GM10847 (cell line): ENCODE measurements around the gene BTG1.

Experiments used
- POLR2A ChIP-seq: IDR thresholded peaks from 2 replicates; pipeline ENCODE4 v1.6.1; 2011; ENCODE audit not compliant: insufficient read length; ENCODE audit errors: extremely low read depth

BTG1 gene, protein sequence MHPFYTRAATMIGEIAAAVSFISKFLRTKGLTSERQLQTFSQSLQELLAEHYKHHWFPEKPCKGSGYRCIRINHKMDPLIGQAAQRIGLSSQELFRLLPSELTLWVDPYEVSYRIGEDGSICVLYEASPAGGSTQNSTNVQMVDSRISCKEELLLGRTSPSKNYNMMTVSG

DNA sequence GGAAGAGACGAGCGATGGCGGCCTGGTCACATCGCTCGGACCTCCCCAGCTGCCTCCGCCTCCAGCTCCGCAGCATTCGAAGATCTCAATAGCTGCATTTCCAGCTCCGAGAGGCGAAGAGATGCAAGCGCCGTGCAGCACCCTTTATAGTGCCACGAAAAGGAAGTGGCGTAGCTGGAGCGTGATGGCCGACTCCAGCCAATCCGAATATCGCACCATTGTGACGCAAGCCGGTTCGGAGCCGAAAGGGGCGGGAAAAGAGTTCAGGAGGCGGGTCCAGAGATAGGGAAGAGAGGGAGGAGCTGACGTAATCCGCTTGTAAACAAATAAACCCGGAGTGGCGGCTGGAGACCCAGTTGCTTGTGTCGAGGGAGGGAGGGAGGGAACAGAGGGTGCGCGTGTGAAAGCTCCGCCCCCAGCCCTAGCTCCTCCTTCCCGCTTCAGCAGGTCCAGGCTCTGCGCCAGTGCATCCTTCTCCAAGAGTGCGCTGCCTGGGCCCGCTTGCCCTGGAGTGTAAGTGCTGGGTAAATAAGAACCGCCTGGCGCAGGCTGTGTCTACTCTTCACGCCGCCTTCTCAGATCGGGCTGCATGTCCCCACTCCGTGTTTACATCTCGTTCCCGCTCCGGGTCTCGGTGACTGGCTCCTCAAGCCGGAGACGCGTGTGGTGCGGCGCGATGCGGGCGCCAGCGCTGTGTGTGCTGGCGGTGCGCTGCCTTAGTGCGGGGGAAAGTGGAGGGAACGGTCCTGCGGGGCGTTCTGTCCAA is at the start of gene BTG1:
Gene BTG1, minus strand, starts transcription at position 116 of the 766 bp plus-strand sequence. CDS start 311 bp downstream, outside the sequence.
- TF ChIP-seq POLR2A, result peak; percentile 99

DNA sequence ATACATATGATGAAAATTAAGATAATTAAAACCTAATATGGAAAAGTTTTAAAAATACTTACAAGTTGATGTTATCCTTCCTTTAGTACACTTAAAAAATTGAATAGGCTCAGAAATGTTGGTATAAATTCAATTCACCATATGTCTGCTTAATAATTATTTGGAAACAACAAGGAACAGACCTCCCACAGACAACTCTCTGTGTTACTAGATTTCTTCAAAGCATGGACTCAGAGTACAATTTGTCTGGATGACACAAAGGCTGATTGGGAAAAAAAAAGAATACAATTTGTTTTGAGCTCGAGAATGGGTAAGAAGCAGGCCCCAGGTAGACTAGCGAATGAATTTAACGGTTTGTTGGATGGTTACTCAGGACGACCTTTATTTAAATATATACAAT is 48.9 kb upstream of the BTG1 start:
- no peak for TF ChIP-seq POLR2A

DNA sequence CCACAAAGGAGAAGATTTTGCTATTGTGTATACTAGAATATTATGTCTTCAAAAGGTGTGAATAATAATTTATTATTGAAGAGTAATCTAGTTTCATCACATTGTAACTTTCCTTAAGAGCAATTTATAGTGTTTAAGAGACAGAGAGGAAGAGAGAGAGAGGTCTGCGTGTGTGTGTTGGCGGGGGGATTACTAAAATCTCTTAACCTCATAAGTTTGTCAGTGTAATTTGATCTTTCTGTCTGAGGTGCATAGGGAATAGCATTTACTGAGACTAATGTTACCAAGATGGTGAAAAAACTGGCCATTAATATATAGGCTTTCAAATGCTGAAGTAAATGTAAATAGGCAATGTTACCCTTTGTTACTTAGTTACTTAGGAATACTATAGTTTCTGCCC is 48.2 kb upstream of the BTG1 start:
- no peak for TF ChIP-seq POLR2A

DNA sequence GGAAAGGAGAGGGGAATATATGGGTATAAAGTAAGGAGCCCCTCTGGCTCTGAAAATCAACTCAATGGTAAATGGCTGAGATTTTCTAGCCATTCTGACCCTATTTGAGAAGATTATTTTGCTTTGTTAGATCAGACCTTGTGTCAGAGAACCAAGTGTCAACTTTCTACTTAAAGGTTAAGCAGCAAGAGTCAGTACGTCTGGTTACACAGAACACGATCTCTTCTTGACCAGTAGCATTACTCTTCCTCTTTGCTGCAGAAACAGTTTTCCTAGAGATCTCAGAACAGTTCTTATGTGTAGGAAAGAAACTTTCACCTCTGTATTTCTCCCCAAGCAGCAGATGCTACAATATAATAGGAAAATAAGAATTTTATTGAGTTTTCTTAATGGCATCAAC is 47.4 kb upstream of the BTG1 start:
- TF ChIP-seq POLR2A, result no peak

DNA sequence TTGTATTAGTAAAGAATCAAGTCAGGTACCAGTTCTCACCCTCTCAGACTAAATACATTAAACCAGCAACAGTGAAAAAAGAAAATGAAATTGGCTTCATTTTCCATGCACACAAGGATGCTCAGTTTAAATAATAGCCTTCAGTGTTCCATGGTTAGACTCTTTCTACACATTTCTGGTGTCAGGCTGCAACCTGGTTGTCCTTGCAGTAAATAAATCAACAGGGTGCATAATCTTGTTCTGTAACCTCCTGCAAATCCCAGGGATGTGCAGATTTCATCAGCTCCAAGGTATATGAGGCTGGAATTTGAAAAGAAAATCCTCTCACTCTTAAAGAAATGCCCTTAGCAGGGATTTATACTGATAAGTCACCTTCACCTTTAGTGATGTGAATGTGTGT is 46.7 kb upstream of the BTG1 start:
- TF ChIP-seq POLR2A, result no peak

DNA sequence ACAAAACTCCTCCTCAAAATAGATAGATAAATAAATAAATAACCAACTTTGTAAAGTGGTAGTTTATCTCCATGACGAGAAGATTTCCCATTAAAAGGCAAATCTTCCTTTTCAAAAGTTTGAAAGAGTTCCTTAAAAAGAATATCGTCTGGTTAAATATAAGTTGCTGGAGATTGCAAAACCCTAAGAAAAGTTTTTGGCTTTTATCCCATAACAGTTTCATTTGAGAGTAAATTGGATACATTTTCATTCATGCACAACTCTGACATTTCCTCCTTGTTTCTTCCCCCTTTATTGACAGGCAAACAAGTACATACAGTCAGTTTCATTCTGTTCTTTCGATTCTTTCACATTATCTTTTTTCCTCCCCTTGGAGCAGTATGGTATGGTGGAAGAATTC is 45.4 kb upstream of the BTG1 start:
- no peak for TF ChIP-seq POLR2A

DNA sequence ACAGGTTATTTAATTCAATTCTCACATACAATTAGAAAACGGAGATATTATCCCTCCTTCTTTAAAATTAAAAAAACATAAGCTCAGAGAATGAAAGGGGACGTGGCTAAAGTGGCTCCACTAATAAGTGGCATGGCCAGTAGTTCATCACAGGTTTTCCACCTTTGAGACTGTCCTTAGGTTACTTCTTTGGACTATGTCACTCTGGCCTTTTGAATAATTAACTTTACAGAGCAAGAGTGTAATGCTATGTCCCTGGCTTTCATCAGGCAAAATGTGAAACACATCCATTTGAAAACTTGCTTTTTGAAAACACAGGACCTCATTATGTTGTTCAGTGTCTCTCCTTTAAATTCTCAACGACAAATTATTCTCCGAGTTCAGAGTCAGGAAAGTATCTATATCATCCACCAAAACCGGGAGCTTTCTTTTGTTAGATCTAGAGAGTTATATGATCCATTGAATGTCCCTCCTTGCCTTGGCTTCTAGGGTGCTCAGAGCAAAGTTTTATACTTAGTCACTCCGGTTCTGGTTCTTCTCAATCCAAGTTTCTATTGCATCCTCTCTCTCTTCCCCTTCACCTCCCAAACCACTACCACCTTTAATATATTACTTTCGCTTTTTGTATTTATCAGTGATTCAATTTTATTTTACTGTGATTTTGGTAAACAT is 43.0 kb upstream of the BTG1 start:
- no peak for TF ChIP-seq POLR2A

DNA sequence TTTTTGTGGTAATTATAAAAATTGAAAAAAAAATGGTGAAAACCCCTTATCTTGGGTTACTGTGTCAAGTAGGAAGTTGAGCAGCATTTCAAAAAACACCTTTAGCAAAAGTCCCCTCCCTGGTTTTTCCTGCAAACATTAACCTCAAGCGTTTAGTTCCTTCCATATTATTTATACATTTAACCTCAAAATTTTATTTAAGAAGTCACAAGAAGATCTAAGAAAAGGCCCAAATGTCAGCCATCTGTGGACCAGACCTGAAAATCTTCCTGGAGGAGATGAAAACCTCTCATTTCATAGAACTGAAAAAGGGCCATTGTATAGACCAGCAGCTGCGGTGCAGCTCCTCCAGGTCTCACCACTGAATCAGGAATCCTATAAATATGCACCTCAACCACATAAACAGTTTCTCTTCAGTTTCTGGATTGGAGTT is 40.4 kb upstream of the BTG1 start:
- no peak for TF ChIP-seq POLR2A

DNA sequence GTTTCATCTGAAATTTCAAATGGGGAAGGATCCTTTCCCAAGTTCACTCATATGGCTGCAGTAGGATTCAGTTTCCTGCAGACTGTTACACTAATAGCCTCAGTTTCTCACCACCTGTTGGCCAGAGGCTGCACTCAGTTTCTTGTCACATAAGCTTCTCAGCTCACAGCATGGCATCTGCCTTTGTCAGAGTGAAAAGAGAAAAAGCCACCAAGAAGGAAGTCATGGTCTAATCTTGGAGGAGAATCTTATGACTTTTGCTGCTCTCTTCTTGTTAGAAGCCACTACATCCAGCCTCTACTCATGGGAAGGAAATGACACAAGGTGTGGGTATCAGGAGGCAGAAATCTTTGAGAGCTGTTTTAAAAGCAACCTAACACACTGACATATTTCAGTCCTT is 39.4 kb upstream of the BTG1 start:
- no peak for TF ChIP-seq POLR2A

DNA sequence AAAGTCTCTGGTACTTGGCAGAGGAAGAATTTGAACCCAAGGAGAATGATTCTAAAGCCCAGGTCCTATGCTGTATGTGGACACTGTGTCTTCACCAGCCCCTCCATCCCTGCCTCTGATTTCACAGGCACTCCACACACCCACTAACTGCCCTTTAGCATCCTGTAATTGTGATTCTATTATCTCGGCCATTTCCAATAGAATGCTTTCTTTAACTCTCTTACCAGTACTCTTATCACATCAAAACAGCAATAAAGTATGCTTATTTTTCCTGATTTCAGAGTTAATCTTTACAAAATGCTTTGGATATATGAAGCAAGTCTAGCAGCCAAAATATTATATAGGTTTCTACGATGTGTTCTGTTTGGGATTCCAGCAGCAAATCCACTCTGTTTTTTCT is 37.9 kb upstream of the BTG1 start:
- TF ChIP-seq POLR2A, result no peak

DNA sequence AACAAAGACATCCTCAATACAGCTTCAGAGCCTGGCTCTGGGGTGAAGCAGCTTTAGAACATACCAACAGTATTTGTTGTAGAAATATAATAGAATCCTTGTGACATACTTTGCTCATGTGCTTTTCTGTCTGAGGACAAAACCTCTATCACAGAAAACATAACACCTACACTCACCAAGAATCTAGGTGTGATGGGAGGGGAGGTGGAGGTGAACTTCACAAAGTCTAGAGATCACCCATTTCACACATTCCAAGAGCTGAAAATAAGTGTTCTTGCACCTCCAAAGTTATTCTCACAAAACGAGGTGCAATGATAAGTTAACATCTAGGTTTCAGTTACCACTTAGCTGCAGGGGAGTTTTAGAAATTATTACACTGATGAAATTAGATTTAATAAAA is 32.7 kb upstream of the BTG1 start:
- no peak for TF ChIP-seq POLR2A

DNA sequence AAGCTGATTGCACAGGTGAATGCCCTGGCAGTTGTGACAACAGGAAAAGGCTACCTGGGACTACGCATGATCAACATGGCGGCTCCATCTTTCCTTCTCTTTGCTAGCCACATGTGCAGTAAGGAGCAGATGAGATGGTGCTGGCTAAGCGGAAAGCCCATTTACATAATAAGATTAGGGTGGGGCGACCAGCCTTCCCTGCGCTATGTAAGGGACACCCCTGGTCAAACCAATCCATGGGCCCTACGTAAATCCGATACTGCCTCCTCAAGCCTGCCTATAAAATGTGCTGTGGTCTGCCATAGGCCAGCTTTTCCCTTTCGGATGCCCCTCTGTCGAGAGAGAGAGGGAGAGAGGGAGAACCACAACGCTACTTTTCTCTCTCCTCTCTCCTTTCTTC is 31.0 kb upstream of the BTG1 start:
- TF ChIP-seq POLR2A, result no peak

DNA sequence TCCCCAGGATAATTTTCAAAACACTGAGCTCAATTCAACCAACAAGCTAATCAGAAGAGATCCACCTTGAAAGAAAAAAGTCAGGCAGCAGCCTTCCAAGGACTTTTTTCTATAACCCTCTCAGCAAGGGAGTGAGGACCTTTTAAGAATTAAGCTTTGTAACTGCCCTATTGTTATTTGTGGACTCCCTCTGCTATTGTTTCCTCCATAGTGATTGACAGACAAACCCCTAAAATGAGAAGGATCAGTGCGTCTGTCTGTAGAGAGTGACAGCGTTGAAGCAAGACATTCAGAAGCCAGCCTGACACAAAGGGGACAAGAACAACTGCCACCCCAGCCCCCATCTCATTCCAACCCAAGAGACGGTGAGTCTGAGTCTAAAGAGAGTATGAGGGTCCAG is 30.3 kb upstream of the BTG1 start:
- no peak for TF ChIP-seq POLR2A

DNA sequence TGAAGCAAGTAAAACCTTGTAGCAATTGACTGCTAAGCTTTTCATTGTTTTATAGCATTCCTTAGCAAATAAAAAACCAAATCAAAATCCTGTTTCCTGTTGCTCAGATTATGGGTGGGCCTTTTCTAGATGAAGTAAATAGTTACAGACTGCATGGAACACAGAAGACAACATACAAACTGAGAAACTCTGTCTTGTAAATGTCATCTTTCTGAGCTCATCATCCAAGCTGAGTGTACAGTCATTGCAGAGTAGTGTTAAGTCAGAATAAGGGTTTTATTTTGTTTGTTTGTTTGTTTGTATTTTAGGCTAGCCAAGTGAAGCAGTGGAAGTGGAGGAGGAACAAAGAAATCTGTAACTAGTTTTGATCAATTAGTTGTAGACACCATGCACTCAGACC is 24.4 kb upstream of the BTG1 start:
- TF ChIP-seq POLR2A, result no peak

DNA sequence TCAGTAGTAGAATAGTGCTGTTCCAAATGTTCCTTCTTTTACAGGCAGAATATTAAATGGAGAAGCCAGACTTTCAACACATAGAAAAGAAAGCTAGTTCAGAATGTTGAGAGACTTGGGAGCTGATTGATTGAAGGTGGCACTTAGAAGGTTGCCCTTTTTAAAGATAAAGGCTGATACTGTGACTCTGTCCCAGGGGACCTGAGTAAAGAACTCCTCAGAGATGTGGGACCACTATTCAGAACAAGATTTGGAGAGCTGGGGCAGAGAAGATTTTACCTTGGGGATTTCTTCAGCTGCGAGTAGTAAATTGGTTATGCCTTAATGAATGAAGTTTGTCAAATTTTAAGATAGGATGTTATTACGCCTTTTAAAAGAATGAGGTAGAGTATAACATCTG is 21.4 kb upstream of the BTG1 start:
- no peak for TF ChIP-seq POLR2A

DNA sequence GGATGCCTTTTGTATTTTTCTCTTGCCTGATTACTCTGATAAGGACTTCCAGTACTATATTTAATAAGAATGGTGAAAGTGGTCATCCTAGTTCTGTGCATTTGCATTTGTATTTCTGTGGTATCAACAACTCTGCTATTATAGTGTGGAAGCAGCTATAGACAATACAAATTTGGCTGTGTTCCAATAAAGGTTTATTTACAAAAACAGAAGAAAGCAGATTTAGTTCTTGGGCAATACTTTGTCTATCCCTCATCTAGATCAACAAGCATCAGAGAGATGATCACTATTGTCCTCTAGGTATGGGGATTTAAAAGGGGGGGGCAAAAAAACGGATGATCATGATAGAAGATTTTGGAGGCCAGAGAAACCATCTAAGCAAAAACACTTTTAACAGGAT is 19.1 kb upstream of the BTG1 start:
- no peak for TF ChIP-seq POLR2A
